Measurements from ENCODE around the gene RAD54L2.

DNA sequence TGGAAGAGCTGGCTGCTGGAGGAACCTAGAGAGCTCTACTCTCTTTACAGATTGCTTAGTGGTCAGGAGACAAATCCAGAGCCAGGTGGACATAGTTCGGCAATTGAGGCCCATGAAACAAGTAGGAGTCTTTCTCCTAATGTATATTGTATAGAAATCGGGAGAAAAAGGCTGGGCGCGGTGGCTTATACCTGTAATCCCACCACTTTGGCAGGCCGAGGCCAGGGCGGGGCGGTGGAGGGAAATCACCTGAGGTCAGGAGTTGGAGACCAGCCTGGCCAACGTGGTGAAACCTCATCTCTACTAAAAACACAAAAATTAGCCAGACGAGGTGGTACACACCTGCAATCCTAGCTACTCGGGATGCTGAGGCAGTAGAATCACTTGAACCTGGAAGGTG, 10.8 kb downstream of the RAD54L2 start:
- TF ChIP-seq MAFK (IDR thresholded peaks at IDR 0.05; ENCODE audit: low read depth, low read length) (no peak), ZNF274 (IDR thresholded peaks at IDR 0.05; ENCODE audit: borderline replicate concordance, extremely low read depth, low read length) (no peak), JUND (IDR thresholded peaks at IDR 0.05; ENCODE audit: low read length) (no peak), CHD2 (IDR thresholded peaks at IDR 0.05; ENCODE audit: low read length) (no peak), POLR2A (IDR thresholded peaks at IDR 0.05; ENCODE audit: control extremely low read depth in 1 of 2, low read depth in 2 of 2, low read length in 2 of 2) (no peak), POLR2AphosphoS5 (IDR thresholded peaks at IDR 0.05; ENCODE audit: low read depth, low read length) (no peak), FOSL1 (IDR thresholded peaks at IDR 0.05; ENCODE audit: insufficient read depth, low read depth, low read length) (no peak), YY1 (IDR thresholded peaks at IDR 0.05; ENCODE audit: low read depth, low read length) (no peak), CREB1 (IDR thresholded peaks at IDR 0.05) (no peak)
- TF ChIP-seq, protein P1, sequence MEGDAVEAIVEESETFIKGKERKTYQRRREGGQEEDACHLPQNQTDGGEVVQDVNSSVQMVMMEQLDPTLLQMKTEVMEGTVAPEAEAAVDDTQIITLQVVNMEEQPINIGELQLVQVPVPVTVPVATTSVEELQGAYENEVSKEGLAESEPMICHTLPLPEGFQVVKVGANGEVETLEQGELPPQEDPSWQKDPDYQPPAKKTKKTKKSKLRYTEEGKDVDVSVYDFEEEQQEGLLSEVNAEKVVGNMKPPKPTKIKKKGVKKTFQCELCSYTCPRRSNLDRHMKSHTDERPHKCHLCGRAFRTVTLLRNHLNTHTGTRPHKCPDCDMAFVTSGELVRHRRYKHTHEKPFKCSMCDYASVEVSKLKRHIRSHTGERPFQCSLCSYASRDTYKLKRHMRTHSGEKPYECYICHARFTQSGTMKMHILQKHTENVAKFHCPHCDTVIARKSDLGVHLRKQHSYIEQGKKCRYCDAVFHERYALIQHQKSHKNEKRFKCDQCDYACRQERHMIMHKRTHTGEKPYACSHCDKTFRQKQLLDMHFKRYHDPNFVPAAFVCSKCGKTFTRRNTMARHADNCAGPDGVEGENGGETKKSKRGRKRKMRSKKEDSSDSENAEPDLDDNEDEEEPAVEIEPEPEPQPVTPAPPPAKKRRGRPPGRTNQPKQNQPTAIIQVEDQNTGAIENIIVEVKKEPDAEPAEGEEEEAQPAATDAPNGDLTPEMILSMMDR (IDR thresholded peaks at IDR 0.05; ENCODE audit: control extremely low read depth in 1 of 3, insufficient read depth in 1 of 3, low read depth in 1 of 3, low read length in 3 of 3): no peak
